T-helper 17 cell (primary cell): ENCODE results near the gene PRKD3. TPM values are rescaled to one million over a fixed set of nuclear protein-coding genes. Genes with fewer than 3 reads are reported as not detected.

Experiments used
- ATAC-seq: fragments of 150-1000 bp; cut with Tn5 transposase; 2 replicates; pipeline ENCODE4 v1.10.0; 2021; ENCODE audit warnings: mild to moderate bottlenecking, moderate library complexity
- DNase-seq, 3 donors: peaks; one replicate each; pipeline versions ENCODE4 v3.0.0 to v3.0.0-alpha.2; 2020 to 2021
- H3K9me3 ChIP-seq: one replicate; pipeline ENCODE4 v1.7.0; 2013; ENCODE audit warnings: low read length, mild to moderate bottlenecking; ENCODE audit not compliant: control insufficient read depth, poor library complexity, severe bottlenecking
- H3K27ac Mint-ChIP-seq: one replicate; pipeline ENCODE4 v1.8.0; 2022; ENCODE audit warnings: mild to moderate bottlenecking, moderate library complexity, mixed read lengths
- H3K27me3 Mint-ChIP-seq: one replicate; pipeline ENCODE4 v1.8.0; 2022; ENCODE audit warnings: mixed read lengths
- H3K36me3 Mint-ChIP-seq: one replicate; pipeline ENCODE4 v1.8.0; 2022; ENCODE audit warnings: low read depth, mixed read lengths
- H3K4me1 Mint-ChIP-seq: one replicate; pipeline ENCODE4 v1.8.0; 2022; ENCODE audit warnings: mild to moderate bottlenecking, mixed read lengths
- H3K4me3 Mint-ChIP-seq: one replicate; pipeline ENCODE4 v1.8.0; 2022; ENCODE audit warnings: mild to moderate bottlenecking, moderate library complexity, mixed read lengths
- total RNA-seq, 4 donors: library from RNA in 2 of 4; stranded (reverse) in 2 of 4; gene quantifications; one replicate each; pipeline ENCODE4 v1.2.3 and lab custom pipeline; 2022 to 2026

Gene PRKD3
- total RNA-seq, 2 donors from 2014 or later = 25.4 to 27.0 TPM

- H3K9me3 ChIP-seq = no peaks in the 10 kb centered on the region
- peaks cover 15% of the 10 kb centered on the region for H3K27me3 Mint-ChIP-seq
- DNase-seq = no peak
- H3K4me3 Mint-ChIP-seq = no peak overlapping the region
- H3K27ac Mint-ChIP-seq = no peak overlapping the region
- no peaks in the 10 kb centered on the region for H3K4me1 Mint-ChIP-seq
- ATAC-seq = no peak
- no peaks in the 10 kb centered on the region for H3K36me3 Mint-ChIP-seq
These were observed 11.0 kb upstream of the PRKD3 start for GRCh38 chr2:37335604-37336003.

GRCh38 chr2:37333256-37333655 lies 8.6 kb upstream of the PRKD3 start:
- Mint-ChIP-seq H3K36me3 (no peaks in the 10 kb centered on the region), H3K4me3 (no peak overlapping the region), H3K4me1 (no peaks in the 10 kb centered on the region), H3K27ac (no peak overlapping the region), H3K27me3 (peaks cover 15% of the 10 kb centered on the region)
- no peaks in the 10 kb centered on the region for H3K9me3 ChIP-seq
- ATAC-seq (no peak), DNase-seq (no peak)

GRCh38 chr2:37332560-37332959 lies 7.9 kb upstream of the PRKD3 start:
- ATAC-seq (no peak), DNase-seq (no peak)
- no peaks in the 10 kb centered on the region for H3K36me3 Mint-ChIP-seq
- no peaks in the 10 kb centered on the region for H3K9me3 ChIP-seq
- no peak overlapping the region for H3K27ac Mint-ChIP-seq
- no peak overlapping the region for H3K4me3 Mint-ChIP-seq
- H3K27me3 Mint-ChIP-seq = peaks cover 14% of the 10 kb centered on the region
- H3K4me1 Mint-ChIP-seq = no peaks in the 10 kb centered on the region

GRCh38 chr2:37330681-37331080 lies 6.0 kb upstream of the PRKD3 start:
- ATAC-seq (no peak), DNase-seq (no peak)
- Mint-ChIP-seq H3K4me3 (no peak overlapping the region), H3K27me3 (peaks cover 25% of the 10 kb centered on the region), H3K4me1 (peaks cover 3% of the 10 kb centered on the region), H3K27ac (no peak overlapping the region), H3K36me3 (no peaks in the 10 kb centered on the region)
- no peaks in the 10 kb centered on the region for H3K9me3 ChIP-seq

- Mint-ChIP-seq H3K4me3 (no peak overlapping the region), H3K27ac (no peak overlapping the region), H3K36me3 (peaks cover 2% of the 10 kb centered on the region), H3K27me3 (peaks cover 14% of the 10 kb centered on the region), H3K4me1 (peaks cover 13% of the 10 kb centered on the region)
- no peaks in the 10 kb centered on the region for H3K9me3 ChIP-seq
- ATAC-seq (no peak), DNase-seq (no peak)
These were observed 2.4 kb upstream of the PRKD3 start for GRCh38 chr2:37326866-37327634.

GRCh38 chr2:37326285-37326684 lies 1.7 kb upstream of the PRKD3 start:
- Mint-ChIP-seq H3K27ac (no peak overlapping the region), H3K4me3 (no peak overlapping the region), H3K4me1 (peaks cover 17% of the 10 kb centered on the region), H3K27me3 (peaks cover 14% of the 10 kb centered on the region), H3K36me3 (peaks cover 2% of the 10 kb centered on the region)
- DNase-seq = no peak
- no peaks in the 10 kb centered on the region for H3K9me3 ChIP-seq
- ATAC-seq = no peak

GRCh38 chr2:37325625-37326071 lies 1.0 kb upstream of the PRKD3 start:
- Mint-ChIP-seq H3K4me1 (peaks cover 19% of the 10 kb centered on the region), H3K36me3 (peaks cover 2% of the 10 kb centered on the region), H3K4me3 (peak overlapping the region; percentile 95), H3K27me3 (peaks cover 14% of the 10 kb centered on the region), H3K27ac (peak overlapping the region; percentile 75)
- DNase-seq (no peak), ATAC-seq (no peak)
- H3K9me3 ChIP-seq = no peaks in the 10 kb centered on the region

- H3K27me3 Mint-ChIP-seq = peaks cover 14% of the 10 kb centered on the region
- DNase-seq (peak in 1 of 3 donors; percentile 50), ATAC-seq (no peak)
- H3K4me3 Mint-ChIP-seq = peak overlapping the region; percentile 95
- H3K9me3 ChIP-seq = no peaks in the 10 kb centered on the region
- H3K36me3 Mint-ChIP-seq = peaks cover 2% of the 10 kb centered on the region
- H3K4me1 Mint-ChIP-seq = peaks cover 19% of the 10 kb centered on the region
- peak overlapping the region; percentile 91 for H3K27ac Mint-ChIP-seq
These were observed 172 bp downstream of the PRKD3 start for GRCh38 chr2:37324536-37324785.

- Mint-ChIP-seq H3K27me3 (peaks cover 14% of the 10 kb centered on the region), H3K4me3 (peak overlapping the region; percentile 95), H3K27ac (peak overlapping the region; percentile 91), H3K4me1 (peaks cover 19% of the 10 kb centered on the region), H3K36me3 (peaks cover 2% of the 10 kb centered on the region)
- ATAC-seq (peak; percentile 32), DNase-seq (peak in 2 of 3 donors; percentile 14 to 31)
- H3K9me3 ChIP-seq = no peaks in the 10 kb centered on the region
These were observed 675 bp downstream of the PRKD3 start for GRCh38 chr2:37323781-37324535.

GRCh38 chr2:37323176-37323780 lies 1.4 kb downstream of the PRKD3 start:
- H3K27ac Mint-ChIP-seq = peak overlapping the region; percentile 91
- DNase-seq (no peak), ATAC-seq (no peak)
- peaks cover 14% of the 10 kb centered on the region for H3K27me3 Mint-ChIP-seq
- H3K4me1 Mint-ChIP-seq = peaks cover 25% of the 10 kb centered on the region
- H3K9me3 ChIP-seq = no peaks in the 10 kb centered on the region
- H3K36me3 Mint-ChIP-seq = peaks cover 2% of the 10 kb centered on the region
- peak overlapping the region; percentile 95 for H3K4me3 Mint-ChIP-seq

GRCh38 chr2:37322368-37322767 lies 2.3 kb downstream of the PRKD3 start:
- ATAC-seq (no peak), DNase-seq (no peak)
- Mint-ChIP-seq H3K36me3 (peaks cover 2% of the 10 kb centered on the region), H3K27ac (peak overlapping the region; percentile 91), H3K4me3 (no peak overlapping the region), H3K27me3 (peaks cover 12% of the 10 kb centered on the region), H3K4me1 (peaks cover 33% of the 10 kb centered on the region)
- no peaks in the 10 kb centered on the region for H3K9me3 ChIP-seq

- H3K9me3 ChIP-seq = no peaks in the 10 kb centered on the region
- H3K27ac Mint-ChIP-seq = no peak overlapping the region
- H3K4me3 Mint-ChIP-seq = no peak overlapping the region
- DNase-seq = no peak
- H3K36me3 Mint-ChIP-seq = peaks cover 2% of the 10 kb centered on the region
- H3K27me3 Mint-ChIP-seq = no peaks in the 10 kb centered on the region
- no peak for ATAC-seq
- peaks cover 31% of the 10 kb centered on the region for H3K4me1 Mint-ChIP-seq
These were observed 3.5 kb downstream of the PRKD3 start for GRCh38 chr2:37321029-37321682.
